Astrocyte of the spinal cord (primary cell): ENCODE measurements around the gene GRM8.

Experiments
- DNase-seq: peaks from one replicate; pipeline ENCODE4 v3.0.0; 2011; ENCODE audit warnings: low read depth, low spot score
- H3K4me3 ChIP-seq: 2 replicates; pipeline ENCODE4 v1.5.1; 2011; ENCODE audit warnings: low read depth, mild to moderate bottlenecking, low read length, moderate library complexity
- in situ Hi-C: cut with HindIII; loops from 2 replicates; pipeline ENCODE4 v1.10.0; 2017; ENCODE audit warnings: low sequenced_read_pairs
- TF ChIP-seq, protein P1 (sequence below): IDR thresholded peaks from 2 replicates; pipeline ENCODE4 v1.5.1; 2012; ENCODE audit warnings: low read depth, mild to moderate bottlenecking, low read length, inconsistent platforms

GRM8 gene

DNA sequence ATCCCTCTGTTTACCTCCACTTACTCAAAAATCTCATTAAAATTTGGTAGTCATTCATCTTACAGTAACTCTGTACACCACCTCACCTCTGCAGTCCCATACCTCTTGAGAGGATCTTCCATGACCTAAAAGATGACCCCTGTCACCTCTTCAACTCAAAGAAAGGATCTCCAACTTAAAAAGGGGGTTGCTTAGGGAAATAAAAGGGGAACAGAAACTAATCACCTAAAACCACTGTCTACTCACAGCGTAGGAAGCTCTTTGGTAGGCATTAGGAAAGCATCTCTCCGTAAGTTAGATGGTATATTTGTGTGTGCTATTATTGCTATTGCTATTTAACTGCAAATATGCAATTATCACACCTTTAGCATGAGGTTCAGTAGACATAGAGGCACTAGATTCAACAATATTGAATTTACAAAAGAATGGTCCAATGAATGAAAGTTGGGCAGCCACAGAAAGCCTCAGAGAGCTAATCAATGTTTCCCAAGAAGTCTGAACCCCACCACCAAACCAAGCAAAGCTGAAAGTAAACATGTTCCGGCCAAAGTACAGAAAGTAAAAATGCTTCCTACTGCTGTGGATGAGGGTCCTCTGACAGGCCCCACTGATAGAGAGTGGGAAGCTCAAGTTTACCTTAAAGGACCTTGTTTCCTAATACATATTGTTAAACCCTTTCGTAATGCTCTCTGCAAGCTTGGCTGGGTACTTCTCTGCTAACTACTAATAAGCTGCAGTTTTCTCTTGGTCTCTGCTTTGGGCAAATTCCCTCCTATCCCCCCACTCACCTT is 105.8 kb downstream of the GRM8 start:
- TF ChIP-seq, protein P1, sequence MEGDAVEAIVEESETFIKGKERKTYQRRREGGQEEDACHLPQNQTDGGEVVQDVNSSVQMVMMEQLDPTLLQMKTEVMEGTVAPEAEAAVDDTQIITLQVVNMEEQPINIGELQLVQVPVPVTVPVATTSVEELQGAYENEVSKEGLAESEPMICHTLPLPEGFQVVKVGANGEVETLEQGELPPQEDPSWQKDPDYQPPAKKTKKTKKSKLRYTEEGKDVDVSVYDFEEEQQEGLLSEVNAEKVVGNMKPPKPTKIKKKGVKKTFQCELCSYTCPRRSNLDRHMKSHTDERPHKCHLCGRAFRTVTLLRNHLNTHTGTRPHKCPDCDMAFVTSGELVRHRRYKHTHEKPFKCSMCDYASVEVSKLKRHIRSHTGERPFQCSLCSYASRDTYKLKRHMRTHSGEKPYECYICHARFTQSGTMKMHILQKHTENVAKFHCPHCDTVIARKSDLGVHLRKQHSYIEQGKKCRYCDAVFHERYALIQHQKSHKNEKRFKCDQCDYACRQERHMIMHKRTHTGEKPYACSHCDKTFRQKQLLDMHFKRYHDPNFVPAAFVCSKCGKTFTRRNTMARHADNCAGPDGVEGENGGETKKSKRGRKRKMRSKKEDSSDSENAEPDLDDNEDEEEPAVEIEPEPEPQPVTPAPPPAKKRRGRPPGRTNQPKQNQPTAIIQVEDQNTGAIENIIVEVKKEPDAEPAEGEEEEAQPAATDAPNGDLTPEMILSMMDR, result no peak
- H3K4me3 ChIP-seq, result no peak overlapping the region
- no peak for DNase-seq
- in situ Hi-C loops, result no loop called here

DNA sequence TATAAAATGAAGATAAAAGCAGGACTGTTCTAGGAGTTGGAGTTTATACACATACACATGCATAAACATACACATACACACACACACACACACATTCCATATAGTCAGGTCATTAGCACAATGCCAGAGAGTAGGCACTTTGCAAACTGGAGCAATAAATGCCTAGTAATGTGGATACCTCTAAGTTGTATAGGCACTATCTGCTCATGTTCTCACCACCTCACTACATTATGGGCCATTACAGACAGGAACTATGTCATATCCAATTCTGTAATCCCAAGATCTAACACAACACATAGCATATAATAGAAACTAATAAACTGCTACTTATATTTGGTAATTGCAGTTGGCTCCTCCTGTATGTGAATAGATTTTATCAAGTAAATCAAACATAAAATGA is 115.6 kb downstream of the GRM8 start:
- in situ Hi-C loops, result no loop called here
- TF ChIP-seq, protein P1, result no peak
- DNase-seq, result no peak
- H3K4me3 ChIP-seq, result no peak overlapping the region

DNA sequence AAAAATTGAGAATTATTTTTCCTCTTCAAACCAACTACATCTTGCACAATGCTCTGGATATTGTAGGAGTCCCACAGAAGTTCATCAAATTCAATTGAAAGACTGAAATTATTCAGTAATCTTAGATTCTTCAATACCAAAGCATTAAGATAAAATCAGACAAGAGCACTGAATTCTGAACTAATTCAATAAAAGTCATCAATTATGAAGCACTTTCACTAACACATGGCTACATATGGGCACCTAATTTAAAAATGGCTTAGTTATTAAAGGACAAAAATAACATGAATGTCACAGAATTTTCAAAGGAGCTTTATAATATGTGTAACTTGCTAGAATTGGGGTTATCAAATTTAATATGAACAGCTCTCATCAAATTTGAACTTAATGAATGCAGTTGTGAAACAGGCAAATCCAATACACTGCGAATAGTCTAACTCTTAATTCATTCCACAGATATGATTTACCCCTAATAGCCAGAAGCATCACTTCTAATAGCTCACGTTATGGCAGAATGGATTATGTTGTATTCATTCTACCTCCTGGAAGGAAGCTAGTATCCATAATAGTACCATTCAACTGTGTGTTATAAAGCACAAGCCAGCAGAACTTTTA is 116.8 kb downstream of the GRM8 start:
- DNase-seq, result no peak
- in situ Hi-C loops, result no loop called here
- TF ChIP-seq, protein P1, result no peak
- no peak overlapping the region for H3K4me3 ChIP-seq

DNA sequence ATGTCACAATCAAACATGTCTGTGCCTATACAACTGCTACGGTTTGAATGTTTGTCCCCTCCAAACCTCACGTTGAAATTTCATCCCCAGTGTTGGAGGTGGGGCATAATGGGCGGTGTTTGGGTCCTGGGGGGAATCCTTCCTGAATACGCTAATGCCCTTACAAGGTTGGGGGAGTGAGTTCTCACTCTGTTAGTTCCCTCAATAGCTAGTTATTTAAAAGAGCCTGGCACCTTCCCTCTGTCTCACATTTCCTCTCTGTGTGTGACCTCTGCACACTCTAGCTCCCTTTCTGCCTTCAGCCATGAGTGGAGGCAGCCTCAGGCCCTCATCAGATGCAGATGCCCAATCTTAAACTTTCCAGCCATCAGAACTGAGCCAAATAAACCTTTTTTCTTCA is 129.5 kb downstream of the GRM8 start:
- TF ChIP-seq, protein P1, result no peak
- in situ Hi-C loops, result no loop called here
- no peak for DNase-seq
- H3K4me3 ChIP-seq, result no peak overlapping the region

DNA sequence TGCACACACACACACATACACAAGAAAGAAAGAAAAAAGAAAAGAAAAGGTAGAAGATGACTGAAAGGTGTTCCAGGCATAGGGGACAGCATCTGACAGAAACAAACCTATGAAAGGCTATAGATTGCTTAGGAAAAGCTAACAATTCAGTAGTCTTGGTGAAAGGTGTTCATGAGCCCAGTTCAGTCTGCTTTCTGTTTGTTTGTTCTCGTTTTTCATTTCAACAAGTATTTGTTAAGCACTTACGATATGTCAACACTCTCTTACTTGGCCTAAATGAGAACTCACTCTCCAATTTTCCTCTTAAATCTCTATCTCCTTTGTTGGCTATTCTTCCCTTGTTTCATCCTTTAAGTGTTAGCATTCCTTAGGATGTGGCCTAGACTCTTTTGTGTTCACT is 133.2 kb downstream of the GRM8 start:
- in situ Hi-C loops, result no loop called here
- TF ChIP-seq, protein P1, result no peak
- no peak overlapping the region for H3K4me3 ChIP-seq
- DNase-seq, result no peak

DNA sequence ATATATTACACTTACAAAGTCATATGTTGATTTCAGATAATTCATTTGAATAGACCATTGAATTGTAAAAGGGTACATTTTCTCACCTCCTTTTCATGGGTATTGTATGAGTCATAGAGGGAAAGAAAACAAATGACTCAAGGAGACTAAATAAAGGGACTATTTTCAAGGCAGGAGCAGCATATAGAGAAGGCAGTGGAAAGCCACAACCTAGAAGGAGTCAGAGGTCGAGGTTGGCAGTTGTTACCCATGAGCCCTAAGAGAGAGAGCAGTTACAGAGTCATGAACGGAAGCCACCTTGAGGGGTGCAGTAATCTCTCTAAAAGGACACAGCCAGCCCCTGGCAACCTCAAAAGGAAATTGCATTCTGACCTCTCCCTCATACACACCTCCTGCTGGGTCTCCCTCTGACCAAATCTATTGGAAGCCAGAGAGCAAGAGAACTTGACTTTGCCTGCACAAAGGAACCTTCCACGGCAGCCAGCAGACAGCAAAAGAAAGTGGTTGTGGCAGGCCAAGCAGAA is 137.9 kb downstream of the GRM8 start:
- in situ Hi-C loops, result no loop called here
- TF ChIP-seq, protein P1, result no peak
- no peak for DNase-seq
- H3K4me3 ChIP-seq, result no peak overlapping the region
